Caco-2 (cell line): ENCODE results near the gene PSIP1. TPM values are rescaled to one million over a fixed set of nuclear protein-coding genes. Genes with fewer than 3 reads are reported as not detected.

Experiments used
- Bru-seq: library from RNA; stranded (reverse); fragments of 400-500 nt; gene quantifications from one replicate; lab custom pipeline; 2021; lab: Mats Ljungman, UMichigan
- BruChase-seq, 2 experiments: library from RNA; stranded (reverse); fragments of 400-500 nt; gene quantifications; one replicate each; lab custom pipeline; 2021; lab: Mats Ljungman, UMichigan
- BruUV-seq: library from RNA; stranded (reverse); fragments of 400-500 nt; replicated peaks from 2 replicates; lab custom pipeline; 2021; lab: Mats Ljungman, UMichigan
- CTCF ChIA-PET: fragments of 300-600 bp; sonication (Branson Sonifier 250); formaldehyde crosslinking; loops from one replicate; lab custom pipeline; 2022; ENCODE audit warnings: antibody characterized with exemption; lab: Charles Lee
- POLR2A ChIA-PET: fragments of 300-600 bp; sonication (Branson Sonifier 250); formaldehyde crosslinking; loops from one replicate; lab custom pipeline; 2022; ENCODE audit warnings: antibody characterized with exemption; lab: Charles Lee
- DNase-seq, 2 experiments: peaks; one replicate each; pipeline versions ENCODE4 v3.0.0 to v3.0.0-alpha.2; 2020 to 2022
- H3K27me3 ChIP-seq: replicated peaks from 2 replicates; pipeline ENCODE4 v1.6.0; 2011; ENCODE audit warnings: low read length; ENCODE audit not compliant: control insufficient read depth, insufficient read depth
- H3K36me3 ChIP-seq: 2 replicates; pipeline ENCODE4 v1.5.1; 2011; ENCODE audit warnings: low read length; ENCODE audit not compliant: control insufficient read depth, insufficient read depth
- H3K4me1 ChIP-seq: fragments of 250-450 bp; sonication (Bioruptor Pico); 2 replicates; pipeline ENCODE4 v1.5.1; 2020; ENCODE audit warnings: mild to moderate bottlenecking
- H3K4me3 ChIP-seq: 2 replicates; pipeline ENCODE4 v1.5.1; 2011; ENCODE audit warnings: low read depth, mild to moderate bottlenecking, control low read depth, low read length
- H3K9me3 ChIP-seq: fragments of 250-450 bp; sonication (Bioruptor Pico); 2 replicates; pipeline ENCODE4 v1.5.1; 2020; ENCODE audit warnings: mild to moderate bottlenecking, moderate library complexity
- H3K27ac Mint-ChIP-seq: one replicate; pipeline ENCODE4 v1.8.0; 2022; ENCODE audit warnings: mixed read lengths; ENCODE audit not compliant: unreplicated experiment
- H3K27me3 Mint-ChIP-seq: one replicate; pipeline ENCODE4 v1.8.0; 2022; ENCODE audit warnings: mixed read lengths; ENCODE audit not compliant: insufficient read depth, unreplicated experiment
- H3K36me3 Mint-ChIP-seq: one replicate; pipeline ENCODE4 v1.8.0; 2022; ENCODE audit warnings: mild to moderate bottlenecking, mixed read lengths; ENCODE audit not compliant: insufficient read depth, unreplicated experiment
- H3K4me1 Mint-ChIP-seq: one replicate; pipeline ENCODE4 v1.8.0; 2022; ENCODE audit warnings: low read depth, mixed read lengths; ENCODE audit not compliant: unreplicated experiment
- H3K4me3 Mint-ChIP-seq: one replicate; pipeline ENCODE4 v1.8.0; 2022; ENCODE audit warnings: mild to moderate bottlenecking, moderate library complexity, mixed read lengths; ENCODE audit not compliant: unreplicated experiment
- H3K9me3 Mint-ChIP-seq: one replicate; pipeline ENCODE4 v1.8.0; 2022; ENCODE audit warnings: mixed read lengths; ENCODE audit not compliant: unreplicated experiment
- CTCF ChIP-seq, 2 experiments: fragments of 200-600 bp in 1 of 2; IDR thresholded peaks; 1 replicate in 1 of 2; 2 replicates in 1 of 2; pipeline versions ENCODE4 v1.5.1 to v1.8.0; 2011 to 2022; ENCODE audit warnings: antibody characterized with exemption in 1 of 2, control low read depth in 1 of 2, inconsistent platforms in 1 of 2, low read depth in 1 of 2, low read length in 1 of 2, mild to moderate bottlenecking in 1 of 2, moderate library complexity in 1 of 2; ENCODE audit not compliant: insufficient read depth in 1 of 2, severe bottlenecking in 1 of 2, unreplicated experiment in 1 of 2
- intact Hi-C: fragments of 100-400 bp; cut with micrococcal nuclease; formaldehyde crosslinking; loops from one replicate; pipeline ENCODE4 v1.10.0; 2022; ENCODE audit not compliant: unreplicated experiment
- long read RNA-seq: library from polyadenylated mRNA; stranded (forward); transcript quantifications from one replicate; pipeline ENCODE4 v2.0.0, GENCODE V29; 2022
- total RNA-seq: library from RNA; stranded (reverse); gene quantifications from 2 replicates; pipeline ENCODE4 v1.2.3, GENCODE V29; 2022

The PSIP1 gene
- total RNA-seq (43.7 and 54.1 TPM in 2 replicates), Bru-seq, nascent RNA (percentile 79 among the genes with signal in this experiment), BruChase-seq, experiment 1, labeled RNA remaining after a 2-hour chase (percentile 75 among the genes with signal in this experiment), BruChase-seq, experiment 2, labeled RNA remaining after a 6-hour chase (percentile 82 among the genes with signal in this experiment)
- long read RNA-seq, transcript PSIP1-204 (16 exons, 3,364 nt), result major isoform, 35 of 106 reads
- long read RNA-seq, transcript PSIP1-203 (16 exons, 3,391 nt), result minor isoform, 23 of 106 reads
- long read RNA-seq, partial matches to known transcripts, result 13 of 106 reads
- long read RNA-seq, other reads (novel, unspliced or antisense), result 28 of 106 reads

GRCh38 chr9:15510789-15511575 lies at the start of gene PSIP1:
Gene PSIP1, minus strand, starts transcription at chr9:15510970. Its CDS starts 782 bp downstream, at chr9:15510188.
- Mint-ChIP-seq H3K27me3 (peaks cover 3% of the 10 kb centered on the region), H3K36me3 (peaks cover 10% of the 10 kb centered on the region), H3K27ac (peak within 1 kb of the TSS; percentile 100), H3K4me3 (peak within 1 kb of the TSS; percentile 79), H3K9me3 (no peaks in the 10 kb centered on the region), H3K4me1 (no peaks in the 10 kb centered on the region)
- Histone ChIP-seq H3K9me3 (no peaks in the 10 kb centered on the region), H3K4me1 (peaks cover 4% of the 10 kb centered on the region; the same call in 1 of the 2 replicates), H3K4me3 (peak within 1 kb of the TSS; percentile 79), H3K36me3 (no peaks in the 10 kb centered on the region), H3K27me3 (no peaks in the 10 kb centered on the region)
- intact Hi-C loops, result loop anchor here (1.0 to 5.0 kb wide), 2 partner anchors 41 to 96 kb away; no protein-coding TSS in a partner anchor
- CTCF ChIA-PET, result interaction anchor here (0.9 kb wide), 1 partner anchor 95 kb away, joined by 3 read pairs; no protein-coding TSS in a partner anchor
- POLR2A ChIA-PET, result interaction anchor here (1.2 kb wide), 1 partner anchor 42 kb away, joined by 6 read pairs; the partner anchor contains the start of gene CCDC171
- DNase-seq, result peak; percentile 64 to 78
- TF ChIP-seq CTCF (IDR thresholded peaks at IDR 0.05; ENCODE audit: insufficient read depth in 1 of 2, low read depth in 1 of 2, low read length in 1 of 2, severe bottlenecking in 1 of 2, unreplicated experiment in 1 of 2), result no peak
- no TSS peak for BruUV-seq

GRCh38 chr9:15553528-15553898 lies 42.7 kb upstream of the PSIP1 start:
- no peak for TF ChIP-seq CTCF (IDR thresholded peaks at IDR 0.05; ENCODE audit: insufficient read depth in 1 of 2, low read depth in 1 of 2, low read length in 1 of 2, severe bottlenecking in 1 of 2, unreplicated experiment in 1 of 2)
- intact Hi-C loops, result loop anchor here (2.0 kb wide), 1 partner anchor 131 kb away; the partner anchor contains the start of gene SNAPC3
- BruUV-seq, result no TSS peak
- POLR2A ChIA-PET, result interaction anchor here (1.6 kb wide), 1 partner anchor 42 kb away, joined by 6 read pairs; the partner anchor contains the start of gene PSIP1
- H3K4me1 Mint-ChIP-seq, result no peaks in the 10 kb centered on the region
- H3K4me3 Mint-ChIP-seq, result peak overlapping the region; percentile 92
- no peaks in the 10 kb centered on the region for H3K36me3 ChIP-seq
- 0 out of 2 replicates have a peak, but pooled peaks cover 3% of the 10 kb centered on the region for H3K4me1 ChIP-seq
- H3K27me3 Mint-ChIP-seq, result peaks cover 4% of the 10 kb centered on the region
- H3K9me3 ChIP-seq, result no peaks in the 10 kb centered on the region
- H3K36me3 Mint-ChIP-seq, result peaks cover 9% of the 10 kb centered on the region
- peak overlapping the region; percentile 63 for H3K4me3 ChIP-seq
- no peak overlapping the region for H3K27ac Mint-ChIP-seq
- H3K9me3 Mint-ChIP-seq, result no peaks in the 10 kb centered on the region
- no peak for DNase-seq
- CTCF ChIA-PET, result no interaction called here
- H3K27me3 ChIP-seq, result no peaks in the 10 kb centered on the region
